ENCODE results near the gene COG4.

COG4 gene

DNA sequence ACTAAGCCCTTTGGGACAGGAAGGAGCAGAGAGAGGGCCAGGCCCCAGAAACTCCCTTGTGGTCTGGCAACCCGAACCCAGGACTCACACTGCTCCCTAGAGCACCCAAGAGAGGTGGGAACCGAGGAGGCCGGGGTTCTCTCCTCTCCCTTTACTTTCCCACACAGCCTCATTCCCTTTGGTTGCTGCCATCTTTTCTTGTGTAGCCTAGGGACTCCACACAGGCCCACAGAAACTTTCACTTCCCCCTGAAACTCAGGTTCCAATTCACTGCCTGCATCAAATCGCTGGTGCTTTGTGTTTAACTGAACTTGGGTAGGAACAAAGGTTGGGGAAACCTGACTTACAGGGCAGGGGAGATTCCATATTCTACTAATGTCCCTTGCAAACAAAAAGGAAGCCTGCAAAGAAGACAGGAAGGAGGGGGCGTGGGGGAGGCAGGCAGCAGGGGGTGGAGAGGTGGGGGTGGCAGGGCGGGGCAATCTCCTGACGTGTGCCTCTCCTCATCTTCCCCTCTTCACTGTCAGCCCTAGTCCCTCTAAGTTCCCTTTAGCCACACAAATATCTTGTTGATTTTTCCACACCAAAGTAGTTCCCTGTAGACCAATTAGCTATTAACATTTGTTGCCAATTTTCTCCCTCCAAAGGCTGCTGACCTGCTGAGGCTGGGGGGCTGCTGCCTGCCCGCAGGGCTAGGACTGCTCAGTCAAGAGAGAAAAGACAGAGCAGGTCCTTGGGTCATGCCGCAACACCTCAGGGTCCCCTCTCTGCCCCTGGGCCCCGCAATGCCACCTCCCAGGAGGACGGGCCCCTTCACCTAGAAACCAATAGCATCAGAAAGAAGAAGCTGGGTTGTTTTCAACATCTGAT, 92.5 kb downstream of the COG4 start:
- peak; percentile 47 for DNase-seq
